ENCODE measurements around the gene CPA4.

The CPA4 gene

DNA sequence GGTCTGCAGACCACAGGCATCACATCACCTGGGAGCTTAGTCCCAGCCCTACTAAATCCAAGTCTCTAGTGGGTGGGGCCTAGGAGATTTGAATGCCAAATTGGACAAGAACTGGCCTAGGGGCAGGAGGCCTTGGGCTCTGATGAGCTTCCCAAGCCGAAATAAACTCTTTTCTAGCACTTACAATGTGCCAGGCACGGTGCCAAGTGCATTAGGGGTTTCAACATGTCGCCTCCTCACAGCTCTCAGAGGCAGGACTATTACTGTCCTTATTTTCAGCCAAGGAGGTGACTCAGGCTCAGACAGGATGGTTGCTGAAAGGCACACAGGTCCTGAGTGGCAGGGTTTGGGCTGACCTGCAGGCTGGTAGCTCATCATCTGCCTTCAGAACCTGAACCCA, 78.1 kb downstream of the CPA4 start:
- H3K27ac Mint-ChIP-seq: no peak overlapping the region
- H3K36me3 Mint-ChIP-seq: no peaks in the 10 kb centered on the region
- no peaks in the 10 kb centered on the region for H3K9me3 Mint-ChIP-seq
- no peaks in the 10 kb centered on the region for H3K27me3 Mint-ChIP-seq
- no peak overlapping the region for H3K4me3 Mint-ChIP-seq
- peaks cover 22% of the 10 kb centered on the region for H3K4me1 Mint-ChIP-seq

- H3K4me1 Mint-ChIP-seq: peaks cover 15% of the 10 kb centered on the region
- H3K27ac Mint-ChIP-seq: no peak overlapping the region
- no peak overlapping the region for H3K4me3 Mint-ChIP-seq
- H3K27me3 Mint-ChIP-seq: no peaks in the 10 kb centered on the region
- no peaks in the 10 kb centered on the region for H3K9me3 Mint-ChIP-seq
- H3K36me3 Mint-ChIP-seq: no peaks in the 10 kb centered on the region
Measured at GRCh38 chr7:130372402-130373165, 79.6 kb downstream of the CPA4 start.

Data from activated naive CD4-positive, alpha-beta T cell treated with anti-CD3 and anti-CD28 coated beads, Interleukin-2, amount 50 U/mL, for 24 hours (primary cell).